Fibroblast of lung (primary cell): ENCODE data around the gene ERFE. TPM values are rescaled to one million over a fixed set of nuclear protein-coding genes. Genes with fewer than 3 reads are reported as not detected.

Experiments
- DNase-seq, 2 donors: peaks; one replicate each; pipeline versions ENCODE4 v3.0.0 to v3.0.0-alpha.2; 2010; ENCODE audit warnings: low read depth in 2 of 2
- H2AFZ ChIP-seq: 2 replicates; pipeline ENCODE4 v1.5.1; 2012; ENCODE audit warnings: low read length, control low read depth, inconsistent platforms
- H3K27ac ChIP-seq: 2 replicates; pipeline ENCODE4 v1.5.1; 2011; ENCODE audit warnings: low read length, control low read depth; ENCODE audit not compliant: insufficient read depth
- H3K27me3 ChIP-seq: 2 replicates; pipeline ENCODE4 v1.5.1; 2011; ENCODE audit warnings: mild to moderate bottlenecking, low read length; ENCODE audit not compliant: control insufficient read depth, insufficient read depth
- H3K36me3 ChIP-seq: 2 replicates; pipeline ENCODE4 v1.5.1; 2011; ENCODE audit warnings: low read length; ENCODE audit not compliant: control insufficient read depth, insufficient read depth
- H3K4me1 ChIP-seq: 2 replicates; pipeline ENCODE4 v1.5.1; 2011; ENCODE audit warnings: low read length; ENCODE audit not compliant: control insufficient read depth, insufficient read depth; ENCODE audit errors: extremely low read depth
- H3K4me2 ChIP-seq: 2 replicates; pipeline ENCODE4 v1.5.1; 2011; ENCODE audit warnings: low read length, control low read depth; ENCODE audit not compliant: insufficient read depth; ENCODE audit errors: extremely low read depth
- H3K4me3 ChIP-seq, 4 experiments: fragments of 200-600 bp in 1 of 4; sonication (generic) in 1 of 4; replicated peaks in 1 of 4; 2 replicates each; pipeline ENCODE4 v1.5.1; 2011 to 2016; ENCODE audit warnings: low read length in 4 of 4, low read depth in 3 of 4, mild to moderate bottlenecking in 3 of 4, control low read depth in 2 of 4, inconsistent platforms in 1 of 4, mixed read lengths in 1 of 4; ENCODE audit not compliant: insufficient read depth in 1 of 4; ENCODE audit errors: control extremely low read depth in 1 of 4
- H3K79me2 ChIP-seq: 2 replicates; pipeline ENCODE4 v1.5.1; 2012; ENCODE audit warnings: mild to moderate bottlenecking, low read length, inconsistent platforms; ENCODE audit not compliant: control insufficient read depth, insufficient read depth
- H3K9ac ChIP-seq: 2 replicates; pipeline ENCODE4 v1.5.1; 2011; ENCODE audit warnings: mild to moderate bottlenecking, low read length, control low read depth; ENCODE audit not compliant: insufficient read depth
- H3K9me3 ChIP-seq: 2 replicates; pipeline ENCODE4 v1.5.1; 2012; ENCODE audit warnings: low read depth, low read length; ENCODE audit not compliant: control insufficient read depth, insufficient read depth
- H4K20me1 ChIP-seq: 2 replicates; pipeline ENCODE4 v1.5.1; 2011; ENCODE audit warnings: low read length; ENCODE audit not compliant: control insufficient read depth, insufficient read depth; ENCODE audit errors: extremely low read depth
- EZH2 ChIP-seq: IDR thresholded peaks from 2 replicates; pipeline ENCODE4 v1.5.1; 2012; ENCODE audit warnings: low read length, control low read depth, mild to moderate bottlenecking; ENCODE audit errors: missing control alignments
- polyA plus RNA-seq, 2 donors: library from polyadenylated mRNA; depleted of rRNA in 1 of 2; stranded (reverse) in 1 of 2; unstranded in 1 of 2; fragments of >200 nt; gene quantifications; 2 replicates each; pipeline ENCODE4 v1.2.1, GENCODE V29; 2011 to 2012; ENCODE audit warnings: missing spikeins in 1 of 2
- total RNA-seq: library from RNA; depleted of rRNA; stranded (reverse); fragments of >200 nt; gene quantifications from 2 replicates; pipeline ENCODE4 v1.2.1, GENCODE V29; 2014
- TF ChIP-seq, protein P1 (sequence below), 2 donors: IDR thresholded peaks in 1 of 2; conservative IDR thresholded peaks in 1 of 2; 1 replicate in 1 of 2; 2 replicates in 1 of 2; pipeline ENCODE4 v1.5.1; 2011 to 2012; ENCODE audit warnings: low read length in 2 of 2, control low read depth in 1 of 2, inconsistent platforms in 1 of 2, low read depth in 1 of 2, mild to moderate bottlenecking in 1 of 2

ERFE gene
- total and polyA plus RNA-seq, 2 donors (not counting 1 experiment from before 2014, with no cell fraction given) = 1.5 to 8.3 TPM

DNA sequence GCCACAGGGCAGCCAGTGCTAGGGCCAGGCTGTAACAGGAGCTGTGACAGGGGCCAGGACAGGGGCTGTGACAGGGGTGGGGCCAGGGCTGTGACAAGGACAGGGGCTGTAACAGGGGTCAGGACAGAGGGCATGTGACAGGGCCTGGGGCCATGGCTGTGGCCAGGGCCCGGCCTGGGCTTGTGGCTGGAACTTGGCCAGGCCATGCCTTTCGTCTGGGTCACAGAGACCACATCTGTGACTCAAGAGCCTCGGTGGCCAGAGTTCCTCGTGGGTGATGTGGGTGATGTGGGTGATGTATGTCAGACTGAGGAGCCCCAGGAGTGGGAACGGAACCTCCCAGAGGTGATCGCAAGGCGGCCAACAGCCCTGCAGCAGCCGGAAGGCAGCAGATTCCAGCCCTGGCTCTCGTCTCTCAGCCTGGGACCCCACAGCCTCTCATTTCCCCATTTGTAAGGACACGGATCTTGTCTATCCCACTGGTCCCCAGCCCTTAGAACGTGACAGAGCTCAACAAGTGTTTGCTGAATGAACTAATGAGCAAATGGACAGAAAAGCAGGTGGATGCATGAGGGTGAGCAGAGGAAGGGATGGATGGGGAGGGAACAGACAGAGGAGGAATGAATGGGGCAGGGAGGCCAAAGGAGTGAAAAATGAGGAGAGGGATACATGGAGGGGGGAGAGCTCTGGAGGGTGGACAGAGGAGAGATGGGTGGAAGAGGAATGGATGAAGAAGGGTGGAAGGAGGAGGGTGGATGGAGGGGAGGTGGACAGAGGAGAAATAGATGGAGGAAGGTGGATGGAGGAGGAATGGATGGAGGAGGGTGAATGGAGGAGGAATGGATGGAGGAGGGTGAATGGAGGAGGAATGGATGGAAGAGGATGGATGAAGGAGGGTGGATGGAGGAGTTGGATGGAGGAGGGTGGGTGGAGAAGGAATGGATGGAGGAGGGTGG, 41.3 kb upstream of the ERFE start:
- no peak for TF ChIP-seq EZH2
- TF ChIP-seq, protein P1, sequence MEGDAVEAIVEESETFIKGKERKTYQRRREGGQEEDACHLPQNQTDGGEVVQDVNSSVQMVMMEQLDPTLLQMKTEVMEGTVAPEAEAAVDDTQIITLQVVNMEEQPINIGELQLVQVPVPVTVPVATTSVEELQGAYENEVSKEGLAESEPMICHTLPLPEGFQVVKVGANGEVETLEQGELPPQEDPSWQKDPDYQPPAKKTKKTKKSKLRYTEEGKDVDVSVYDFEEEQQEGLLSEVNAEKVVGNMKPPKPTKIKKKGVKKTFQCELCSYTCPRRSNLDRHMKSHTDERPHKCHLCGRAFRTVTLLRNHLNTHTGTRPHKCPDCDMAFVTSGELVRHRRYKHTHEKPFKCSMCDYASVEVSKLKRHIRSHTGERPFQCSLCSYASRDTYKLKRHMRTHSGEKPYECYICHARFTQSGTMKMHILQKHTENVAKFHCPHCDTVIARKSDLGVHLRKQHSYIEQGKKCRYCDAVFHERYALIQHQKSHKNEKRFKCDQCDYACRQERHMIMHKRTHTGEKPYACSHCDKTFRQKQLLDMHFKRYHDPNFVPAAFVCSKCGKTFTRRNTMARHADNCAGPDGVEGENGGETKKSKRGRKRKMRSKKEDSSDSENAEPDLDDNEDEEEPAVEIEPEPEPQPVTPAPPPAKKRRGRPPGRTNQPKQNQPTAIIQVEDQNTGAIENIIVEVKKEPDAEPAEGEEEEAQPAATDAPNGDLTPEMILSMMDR (conservative IDR thresholded peaks at IDR 0.05 in 1 of 2, IDR thresholded peaks at IDR 0.05 in 1 of 2; ENCODE audit: low read depth in 1 of 2, low read length in 2 of 2) = no peak
- Histone ChIP-seq H3K4me1 (no peaks in the 10 kb centered on the region), H3K27me3 (peaks cover 9% of the 10 kb centered on the region), H3K4me3 (no peak overlapping the region), H3K27ac (no peak overlapping the region), H3K9me3 (no peaks in the 10 kb centered on the region), H3K4me2 (no peak overlapping the region), H4K20me1 (no peaks in the 10 kb centered on the region), H2AFZ (no peak overlapping the region), H3K36me3 (no peaks in the 10 kb centered on the region), H3K9ac (no peak overlapping the region), H3K79me2 (no peaks in the 10 kb centered on the region)
- peak in 1 of 2 donors; percentile 20 for DNase-seq

DNA sequence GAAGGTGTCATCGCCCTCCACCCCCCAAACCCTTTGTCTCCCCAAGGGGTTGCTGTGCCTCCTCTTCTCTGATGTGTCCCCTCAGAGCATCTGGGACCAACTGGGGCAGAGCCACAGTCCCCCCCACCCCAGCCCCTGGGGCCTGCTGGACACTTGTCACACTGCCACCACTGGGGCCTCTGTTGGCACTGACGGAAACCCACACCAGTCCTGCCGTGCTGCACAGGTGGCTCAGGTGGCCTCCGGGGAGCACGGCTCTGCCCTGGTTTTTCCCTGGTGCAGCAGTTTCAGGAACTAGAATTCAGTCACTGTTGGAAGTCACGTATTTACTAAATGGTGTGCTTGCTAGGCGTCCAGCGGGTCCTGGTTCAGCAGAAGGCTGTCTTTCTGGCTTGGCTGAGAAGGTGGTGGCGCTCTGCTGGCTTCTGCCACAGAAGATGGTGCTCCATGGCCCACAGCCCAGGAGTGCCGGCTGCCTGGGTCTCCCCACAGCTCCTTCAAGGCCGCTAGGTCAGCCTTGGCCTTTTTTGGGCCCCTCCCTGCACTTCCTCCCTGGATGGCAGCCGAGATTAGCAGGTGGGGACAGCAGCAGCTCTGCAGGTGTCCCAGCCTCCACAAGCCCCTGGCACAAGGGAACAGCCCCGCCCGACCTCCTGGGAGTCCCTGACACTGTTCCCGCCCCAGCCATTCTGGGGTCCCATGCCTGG, 38.9 kb upstream of the ERFE start:
- no peak overlapping the region for H3K27ac ChIP-seq
- no peak overlapping the region for H3K4me3 ChIP-seq
- no peaks in the 10 kb centered on the region for H3K4me1 ChIP-seq
- DNase-seq = no peak
- H4K20me1 ChIP-seq = no peaks in the 10 kb centered on the region
- no peaks in the 10 kb centered on the region for H3K79me2 ChIP-seq
- no peak overlapping the region for H3K4me2 ChIP-seq
- H2AFZ ChIP-seq = no peak overlapping the region
- H3K9me3 ChIP-seq = no peaks in the 10 kb centered on the region
- H3K9ac ChIP-seq = no peak overlapping the region
- H3K27me3 ChIP-seq = peaks cover 9% of the 10 kb centered on the region
- H3K36me3 ChIP-seq = no peaks in the 10 kb centered on the region
- TF ChIP-seq EZH2 = no peak
- TF ChIP-seq, protein P1 (conservative IDR thresholded peaks at IDR 0.05 in 1 of 2, IDR thresholded peaks at IDR 0.05 in 1 of 2; ENCODE audit: low read depth in 1 of 2, low read length in 2 of 2) = no peak
